Thymus (tissue), 11 donors: Measurements from ENCODE around the gene NTRK3. TPM values are rescaled to one million over a fixed set of nuclear protein-coding genes. Genes with fewer than 3 reads are reported as not detected.

Experiments
- DNase-seq, 9 donors: peaks; one replicate each; pipeline ENCODE4 v3.0.0-alpha.2; 2013; ENCODE audit warnings: low spot score in 9 of 9, low read depth in 6 of 9, missing footprints in 1 of 9
- H3K27ac ChIP-seq, 2 donors: one replicate each; pipeline ENCODE4 v1.5.1; 2013; ENCODE audit warnings: control low read depth in 1 of 2, low read depth in 1 of 2, low read length in 1 of 2, mild to moderate bottlenecking in 1 of 2, moderate library complexity in 1 of 2
- H3K27me3 ChIP-seq, 2 donors: one replicate each; pipeline ENCODE4 v1.5.1; 2013; ENCODE audit warnings: low read length in 1 of 2; ENCODE audit not compliant: control insufficient read depth in 2 of 2, insufficient read depth in 1 of 2
- H3K36me3 ChIP-seq, 2 donors: one replicate each; pipeline ENCODE4 v1.5.1; 2013; ENCODE audit warnings: low read length in 1 of 2, mild to moderate bottlenecking in 1 of 2, moderate library complexity in 1 of 2; ENCODE audit not compliant: control insufficient read depth in 2 of 2, insufficient read depth in 2 of 2
- H3K4me1 ChIP-seq, 2 donors: one replicate each; pipeline ENCODE4 v1.5.1; 2013; ENCODE audit warnings: low read length in 2 of 2; ENCODE audit not compliant: control insufficient read depth in 2 of 2, insufficient read depth in 2 of 2
- H3K4me3 ChIP-seq, 2 donors: one replicate each; pipeline ENCODE4 v1.5.1; 2013; ENCODE audit warnings: low read length in 2 of 2, control low read depth in 1 of 2, mild to moderate bottlenecking in 1 of 2
- H3K9me3 ChIP-seq, 2 donors: one replicate each; pipeline ENCODE4 v1.5.1; 2013; ENCODE audit warnings: low read length in 1 of 2, mild to moderate bottlenecking in 1 of 2; ENCODE audit not compliant: control insufficient read depth in 2 of 2, insufficient read depth in 1 of 2
- WGBS: extraction: QIAGEN DNeasy Blood & Tissue Kit; methylation state at CpG from one replicate; pipeline ENCODE4 v1.1.7; 2013; 5-methylcytosine and 5-hydroxymethylcytosine counted together
- polyA plus RNA-seq: library from polyadenylated mRNA; stranded (reverse); fragments of 200-250 nt; gene quantifications from one replicate; pipeline ENCODE4 v1.2.3, GENCODE V29; 2013
- total RNA-seq: library from RNA; stranded (reverse); fragments of 120-200 nt; gene quantifications from one replicate; pipeline ENCODE4 v1.2.4, GENCODE V29; 2013
- donor health status: healthy.

The NTRK3 gene
- total and polyA plus RNA-seq, 2 donors: 0.57 to 5.8 TPM

DNA sequence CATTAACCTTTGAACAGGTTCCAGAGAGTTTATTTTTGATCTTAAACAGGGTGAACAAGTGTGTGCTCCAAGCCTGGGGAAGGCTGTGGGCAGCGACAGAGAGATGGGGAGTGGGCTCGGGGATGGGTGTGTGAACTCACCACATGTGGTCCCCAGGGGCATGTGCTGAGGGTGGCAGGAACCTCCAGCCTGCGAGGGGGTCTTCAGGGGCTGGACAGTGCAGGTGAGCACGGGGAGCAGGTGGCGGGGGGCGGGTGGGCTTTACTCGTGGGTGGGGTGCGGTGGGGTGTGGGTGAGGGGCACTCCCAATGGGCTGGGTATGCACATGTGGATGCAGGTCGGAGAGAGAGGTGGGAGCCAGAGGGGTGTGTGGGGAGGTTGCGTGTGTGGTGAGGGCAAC is 9.6 kb upstream of the NTRK3 start:
- Histone ChIP-seq H3K27ac (no peak overlapping the region), H3K4me1 (no peaks in the 10 kb centered on the region), H3K9me3 (no peaks in the 10 kb centered on the region), H3K36me3 (no peaks in the 10 kb centered on the region), H3K4me3 (no peak overlapping the region), H3K27me3 (peaks cover 2 to 32% of the 10 kb centered on the region in 2 donors)
- WGBS: 85% methylated on average over 10 of the region's 10 CpGs
- no peak for DNase-seq

DNA sequence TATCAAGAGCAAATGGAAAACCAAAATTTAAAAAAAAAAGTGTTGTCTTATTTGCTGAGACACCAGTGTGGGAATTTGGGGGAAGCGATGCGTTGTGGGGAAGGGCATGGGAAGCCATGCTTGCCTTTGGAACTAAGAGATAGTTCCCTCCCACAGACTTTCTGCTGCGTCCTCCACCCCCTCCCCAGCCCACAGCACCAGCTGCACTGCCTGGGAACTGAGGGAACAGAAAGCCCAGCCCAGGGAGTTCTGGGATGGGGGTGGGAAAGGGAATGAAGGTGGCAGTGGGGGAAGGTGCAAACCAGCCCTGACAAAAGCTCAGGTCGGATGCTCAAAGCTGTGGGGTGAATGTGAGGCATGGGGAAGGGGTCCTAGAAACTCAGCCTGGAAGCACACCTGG is 8.1 kb upstream of the NTRK3 start:
- no peak for DNase-seq
- Histone ChIP-seq H3K27ac (no peak overlapping the region), H3K4me3 (no peak overlapping the region), H3K27me3 (peaks cover 2 to 39% of the 10 kb centered on the region in 2 donors), H3K4me1 (no peaks in the 10 kb centered on the region), H3K9me3 (no peaks in the 10 kb centered on the region), H3K36me3 (no peaks in the 10 kb centered on the region)
- 75% methylated on average over 4 of the region's 4 CpGs for WGBS

- Histone ChIP-seq H3K9me3 (no peaks in the 10 kb centered on the region), H3K27ac (no peak overlapping the region), H3K36me3 (no peaks in the 10 kb centered on the region), H3K27me3 (peaks cover 22 to 60% of the 10 kb centered on the region in 2 donors), H3K4me1 (peaks cover 0 to 8% of the 10 kb centered on the region in 2 donors), H3K4me3 (no peak overlapping the region)
- WGBS: 91% methylated on average over 5 of the region's 5 CpGs
- DNase-seq: no peak
Observed at GRCh38 chr15:88262064-88262463, 5.5 kb upstream of the NTRK3 start.

GRCh38 chr15:88258093-88258641 is 1.6 kb upstream of the NTRK3 start:
- H3K4me3 ChIP-seq: no peak overlapping the region
- H3K27ac ChIP-seq: no peak overlapping the region
- 13% methylated on average over 17 of the region's 17 CpGs for WGBS
- no peaks in the 10 kb centered on the region for H3K9me3 ChIP-seq
- DNase-seq: peak in 2 of 9 donors; percentile 18 to 21
- H3K4me1 ChIP-seq: peaks cover 0 to 20% of the 10 kb centered on the region in 2 donors
- H3K27me3 ChIP-seq: peaks cover 50 to 88% of the 10 kb centered on the region in 2 donors
- no peaks in the 10 kb centered on the region for H3K36me3 ChIP-seq

DNA sequence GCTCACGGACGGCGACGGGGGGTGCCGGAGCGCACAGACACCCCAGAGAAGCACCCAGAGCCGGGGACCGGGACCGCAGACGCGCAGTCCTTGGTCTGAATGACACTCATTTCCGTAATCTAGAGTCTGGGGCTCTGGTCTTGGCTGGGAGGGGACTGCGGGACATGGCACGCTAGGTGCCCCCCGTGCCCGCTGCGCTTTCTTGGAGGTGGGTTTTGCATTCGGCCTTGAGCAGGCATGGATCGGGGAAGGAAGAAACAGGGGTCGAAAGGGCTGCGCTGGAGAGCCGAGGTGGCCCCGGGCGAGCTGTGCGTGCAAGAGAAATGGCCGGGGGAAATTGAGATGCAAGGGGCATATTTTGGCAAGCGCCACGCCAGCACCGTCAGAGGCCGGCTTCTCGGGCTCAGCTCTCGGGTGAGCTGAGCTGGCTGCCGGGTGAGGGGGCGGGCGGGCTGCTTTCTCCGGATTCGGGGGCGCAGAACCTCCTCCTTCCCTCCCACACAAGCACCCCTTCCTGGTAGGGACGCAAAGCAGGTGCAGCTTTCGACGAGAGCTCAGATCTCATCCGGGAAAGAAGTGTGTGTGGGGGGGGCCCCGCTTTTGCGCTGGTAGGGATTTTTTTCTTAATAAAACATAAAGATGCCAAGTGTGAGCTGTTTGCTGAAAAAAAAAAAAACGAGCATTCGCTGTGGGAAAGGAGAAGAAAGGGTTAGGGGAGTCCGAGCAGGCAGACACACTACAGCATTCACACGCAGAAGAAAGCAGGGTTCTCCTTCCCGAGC is 963 bp upstream of the NTRK3 start:
- H3K27ac ChIP-seq: no peak overlapping the region
- H3K4me1 ChIP-seq: peaks cover 0 to 20% of the 10 kb centered on the region in 2 donors
- no peaks in the 10 kb centered on the region for H3K9me3 ChIP-seq
- H3K4me3 ChIP-seq: peak overlapping the region; percentile 13 to 47
- DNase-seq: peak in 1 of 9 donors; percentile 24
- no peaks in the 10 kb centered on the region for H3K36me3 ChIP-seq
- peaks cover 51 to 91% of the 10 kb centered on the region in 2 donors for H3K27me3 ChIP-seq
- WGBS: 2% methylated on average over 49 of the region's 49 CpGs

GRCh38 chr15:88255484-88256278 is 858 bp downstream of the NTRK3 start:
- Histone ChIP-seq H3K9me3 (no peaks in the 10 kb centered on the region), H3K36me3 (no peaks in the 10 kb centered on the region), H3K27ac (no peak overlapping the region), H3K4me3 (peak overlapping the region in 1 of 2 donors; percentile 47), H3K4me1 (peaks cover 0 to 20% of the 10 kb centered on the region in 2 donors), H3K27me3 (peaks cover 51 to 88% of the 10 kb centered on the region in 2 donors)
- DNase-seq: peak in 2 of 9 donors; percentile 20 to 35
- WGBS: 2% methylated on average over 58 of the region's 58 CpGs

DNA sequence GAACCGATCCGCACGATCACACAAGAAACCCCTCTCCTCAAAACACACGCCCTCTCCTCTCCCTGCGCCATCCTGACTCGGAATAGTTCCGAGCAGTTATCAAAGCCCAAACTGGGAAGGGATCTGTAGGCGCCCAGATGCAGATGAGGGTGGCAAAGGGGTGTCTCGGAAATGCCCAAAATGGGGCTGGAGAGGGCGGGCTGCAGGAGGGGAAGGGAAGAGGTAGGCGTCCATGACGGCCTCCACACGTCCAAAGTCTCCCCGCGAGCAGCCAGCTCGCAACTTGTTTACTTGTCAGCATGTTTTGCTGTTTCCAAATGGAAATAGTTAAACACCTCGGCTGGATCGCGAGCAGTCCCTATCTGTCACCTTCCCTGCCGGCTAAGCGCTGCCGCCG is 1.5 kb downstream of the NTRK3 start:
- peaks cover 51 to 85% of the 10 kb centered on the region in 2 donors for H3K27me3 ChIP-seq
- H3K27ac ChIP-seq: no peak overlapping the region
- no peaks in the 10 kb centered on the region for H3K36me3 ChIP-seq
- DNase-seq: peak in 1 of 9 donors; percentile 5
- 6% methylated on average over 23 of the region's 23 CpGs for WGBS
- peak overlapping the region in 1 of 2 donors; percentile 47 for H3K4me3 ChIP-seq
- H3K9me3 ChIP-seq: no peaks in the 10 kb centered on the region
- H3K4me1 ChIP-seq: peaks cover 0 to 20% of the 10 kb centered on the region in 2 donors

GRCh38 chr15:88252441-88252840 is 4.1 kb downstream of the NTRK3 start:
- no peak overlapping the region for H3K27ac ChIP-seq
- H3K4me1 ChIP-seq: peaks cover 0 to 15% of the 10 kb centered on the region in 2 donors
- H3K9me3 ChIP-seq: no peaks in the 10 kb centered on the region
- no peak overlapping the region for H3K4me3 ChIP-seq
- H3K27me3 ChIP-seq: peaks cover 35 to 67% of the 10 kb centered on the region in 2 donors
- no peak for DNase-seq
- H3K36me3 ChIP-seq: no peaks in the 10 kb centered on the region
- 91% methylated on average over 7 of the region's 7 CpGs for WGBS

GRCh38 chr15:88250826-88251225 is 5.7 kb downstream of the NTRK3 start:
- DNase-seq: no peak

More at GRCh38 chr15:88250826-88251225, 5.7 kb downstream of the NTRK3 start:
- WGBS: 51% methylated on average over 1 of the region's 1 CpG
- Histone ChIP-seq H3K36me3 (no peaks in the 10 kb centered on the region), H3K27ac (no peak overlapping the region), H3K4me1 (peaks cover 0 to 5% of the 10 kb centered on the region in 2 donors), H3K9me3 (no peaks in the 10 kb centered on the region), H3K27me3 (peaks cover 25 to 64% of the 10 kb centered on the region in 2 donors), H3K4me3 (no peak overlapping the region)
